ENCODE results near the gene SFMBT1.

- TF ChIP-seq CTCF (conservative IDR thresholded peaks at IDR 0.05; ENCODE audit: low read length) = no peak
- no peak for TF ChIP-seq EZH2phosphoT487 (IDR thresholded peaks at IDR 0.05; ENCODE audit: borderline replicate concordance, low read depth, low read length)
Measured at GRCh38 chr3:52854013-52854412, 191.9 kb downstream of the SFMBT1 start.

All from OCI-LY7 (cell line).